T-cell (primary cell): ENCODE results near the gene HES5. TPM values are rescaled to one million over a fixed set of nuclear protein-coding genes. Genes with fewer than 3 reads are reported as not detected.

ENCODE experiments used
- ATAC-seq, 4 experiments: fragments of 200-7000 bp in 3 of 4; fragments of 150-1000 bp in 1 of 4; cut with Tn5 transposase; replicated peaks in 1 of 4; 1 replicate in 3 of 4; 2 replicates in 1 of 4; pipeline ENCODE4 v1.10.0; 2021; ENCODE audit warnings: moderate library complexity in 3 of 4, mild to moderate bottlenecking in 2 of 4, moderate number of reproducible peaks in 1 of 4
- CTCF ChIA-PET, 2 donors: fragments of 300-600 bp; sonication (Branson Sonifier 250); formaldehyde crosslinking; loops; one replicate each; lab custom pipeline; 2022; ENCODE audit warnings: antibody characterized with exemption in 2 of 2; lab: Charles Lee
- POLR2A ChIA-PET, 2 donors: fragments of 300-600 bp; sonication (Branson Sonifier 250); formaldehyde crosslinking; loops; one replicate each; lab custom pipeline; 2022; ENCODE audit warnings: antibody characterized with exemption in 2 of 2; lab: Charles Lee
- DNase-seq, 35 experiments: peaks; one replicate each; pipeline versions ENCODE4 v3.0.0 to v3.0.0-alpha.2; 2013 to 2023
- H3K27ac ChIP-seq: one replicate; pipeline ENCODE4 v1.5.1; 2013; ENCODE audit warnings: low read length
- H3K27me3 ChIP-seq, 2 experiments: replicated peaks in 1 of 2; 1 replicate in 1 of 2; 2 replicates in 1 of 2; pipeline versions ENCODE4 v1.6.1 to v1.7.0; 2013; ENCODE audit warnings: low read length in 1 of 2, mixed read lengths in 1 of 2; ENCODE audit not compliant: control insufficient read depth in 2 of 2, insufficient read depth in 2 of 2; ENCODE audit errors: extremely low read depth in 1 of 2
- H3K36me3 ChIP-seq, 2 donors: 1 replicate in 1 of 2; 2 replicates in 1 of 2; pipeline versions ENCODE4 v1.6.1 to v1.7.0; 2013; ENCODE audit warnings: low read length in 1 of 2; ENCODE audit not compliant: control insufficient read depth in 2 of 2, insufficient read depth in 1 of 2; ENCODE audit errors: extremely low read depth in 1 of 2
- H3K4me1 ChIP-seq, 2 experiments: 1 replicate in 1 of 2; 2 replicates in 1 of 2; pipeline versions ENCODE4 v1.6.1 to v1.7.0; 2013; ENCODE audit warnings: low read length in 2 of 2, mixed read lengths in 1 of 2; ENCODE audit not compliant: insufficient read depth in 2 of 2, control insufficient read depth in 1 of 2; ENCODE audit errors: extremely low read depth in 1 of 2
- H3K4me3 ChIP-seq, 2 donors: 1 replicate in 1 of 2; 2 replicates in 1 of 2; pipeline versions ENCODE4 v1.5.1 to v1.7.0; 2013; ENCODE audit warnings: mild to moderate bottlenecking in 2 of 2, low read length in 1 of 2, moderate library complexity in 1 of 2; ENCODE audit not compliant: control insufficient read depth in 1 of 2; ENCODE audit errors: extremely low read depth in 1 of 2
- H3K9me3 ChIP-seq: 2 replicates; pipeline ENCODE4 v1.7.0; 2013
- H3K27ac Mint-ChIP-seq, 2 donors: one replicate each; pipeline ENCODE4 v1.8.0; 2020 to 2021; ENCODE audit warnings: mild to moderate bottlenecking in 2 of 2, mixed read lengths in 2 of 2
- H3K27me3 Mint-ChIP-seq, 2 donors: one replicate each; pipeline ENCODE4 v1.8.0; 2021 to 2022; ENCODE audit warnings: mixed read lengths in 2 of 2
- H3K36me3 Mint-ChIP-seq: one replicate; pipeline ENCODE4 v1.8.0; 2021; ENCODE audit warnings: mixed read lengths
- H3K4me1 Mint-ChIP-seq, 3 donors: one replicate each; pipeline ENCODE4 v1.8.0; 2020 to 2022; ENCODE audit warnings: mixed read lengths in 3 of 3, mild to moderate bottlenecking in 1 of 3
- H3K4me3 Mint-ChIP-seq, 3 donors: one replicate each; pipeline ENCODE4 v1.8.0; 2020 to 2022; ENCODE audit warnings: mild to moderate bottlenecking in 3 of 3, mixed read lengths in 3 of 3, moderate library complexity in 3 of 3
- H3K9me3 Mint-ChIP-seq, 3 donors: one replicate each; pipeline ENCODE4 v1.8.0; 2020 to 2022; ENCODE audit warnings: mixed read lengths in 3 of 3
- WGBS: methylation state at CpG from one replicate; pipeline ENCODE4 v1.1.5; 2013; ENCODE audit warnings: missing lambda C conversion rate; ENCODE audit not compliant: insufficient coverage; 5-methylcytosine and 5-hydroxymethylcytosine counted together
- total RNA-seq, 35 experiments: library from RNA in 6 of 35; stranded (reverse) in 6 of 35; fragments of 120-200 nt in 1 of 35; gene quantifications; one replicate each; pipeline versions ENCODE4 v1.2.1 to v1.2.4 and lab custom pipeline; 2013 to 2026

The HES5 gene
- total RNA-seq, 5 donors from 2014 or later (not counting 1 experiment from before 2014, with no cell fraction given): not detected

DNA sequence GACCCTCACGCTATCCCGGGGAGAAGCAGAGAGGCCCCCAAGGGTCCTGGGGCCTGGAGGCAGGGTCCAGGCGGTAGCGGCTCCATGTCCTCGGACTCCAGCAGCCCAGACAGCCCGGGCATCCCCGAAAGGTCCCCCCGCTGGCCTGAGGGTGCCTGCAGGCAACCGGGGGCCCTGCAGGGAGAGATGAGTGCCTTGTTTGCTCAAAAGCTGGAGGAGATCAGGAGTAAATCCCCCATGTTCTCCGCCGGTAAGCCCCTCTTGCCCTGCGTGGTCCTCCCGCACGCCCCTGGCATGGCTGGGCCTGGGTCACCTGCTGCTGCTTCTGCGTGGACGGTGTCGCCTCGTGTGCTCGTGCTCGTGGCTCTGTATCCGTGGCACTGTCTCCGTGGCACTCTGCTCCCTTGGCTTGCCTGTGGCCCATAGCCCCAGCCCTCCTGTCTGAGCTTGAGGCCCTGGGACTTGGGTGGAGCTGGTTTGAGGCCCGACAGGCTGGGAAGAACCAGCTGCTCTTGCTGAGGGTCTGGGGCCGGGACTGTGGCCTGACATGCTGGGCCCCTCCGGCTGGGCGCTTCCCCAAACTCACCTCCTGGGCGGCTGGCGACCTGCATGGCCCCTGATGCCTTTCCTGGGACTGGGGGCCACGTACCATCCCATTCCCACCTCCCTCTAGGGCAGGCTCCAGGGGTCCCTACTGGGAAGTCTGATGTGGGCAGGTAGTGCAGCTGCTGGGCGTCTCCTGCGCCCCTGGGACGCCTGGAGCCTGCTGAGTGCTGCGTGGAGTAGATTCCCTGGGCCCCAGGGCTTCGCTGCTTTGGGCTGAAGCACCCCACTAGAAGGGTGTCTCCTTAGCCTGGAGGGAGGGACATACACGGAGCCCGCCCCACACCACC, 27.2 kb downstream of the HES5 start:
- Histone ChIP-seq H3K36me3 (peaks cover 1 to 2% of the 10 kb centered on the region in 2 donors), H3K9me3 (no peaks in the 10 kb centered on the region), H3K4me3 (no peak overlapping the region), H3K4me1 (peaks cover 9 to 38% of the 10 kb centered on the region in 2 experiments), H3K27ac (no peak overlapping the region), H3K27me3 (no peaks in the 10 kb centered on the region)
- 90% methylated on average over 25 of the region's 36 CpGs for WGBS
- Mint-ChIP-seq H3K9me3 (no peaks in the 10 kb centered on the region), H3K4me1 (peaks cover 6 to 20% (median 15%) of the 10 kb centered on the region in 3 donors), H3K27ac (peak overlapping the region in 1 of 2 donors; percentile 31), H3K36me3 (no peaks in the 10 kb centered on the region), H3K4me3 (no peak overlapping the region), H3K27me3 (no peaks in the 10 kb centered on the region)
- ChIA-PET CTCF (no interaction called here), POLR2A (no interaction called here)
- DNase-seq: no peak
- ATAC-seq: no peak

DNA sequence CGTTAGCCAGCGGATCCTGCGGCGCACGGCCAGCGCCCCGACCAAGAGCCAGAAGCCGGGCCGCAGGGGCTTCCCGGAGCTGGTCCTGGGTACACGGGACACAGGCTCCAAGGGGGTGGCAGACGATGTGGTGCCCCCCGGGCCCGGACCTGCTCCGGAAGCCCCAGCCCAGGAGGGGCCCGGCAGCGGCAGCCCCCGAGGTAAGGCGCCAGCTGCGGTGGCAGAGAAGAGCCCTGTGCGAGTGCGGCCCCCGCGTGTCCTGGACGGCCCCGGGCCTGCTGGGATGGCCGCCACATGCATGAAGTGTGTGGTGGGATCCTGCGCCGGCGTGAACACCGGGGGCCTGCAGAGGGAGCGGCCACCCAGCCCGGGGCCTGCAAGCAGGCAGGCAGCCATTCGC, 27.9 kb downstream of the HES5 start:
- DNase-seq (no peak), ATAC-seq (no peak)
- H3K36me3 Mint-ChIP-seq: no peaks in the 10 kb centered on the region
- Histone ChIP-seq H3K36me3 (no peaks in the 10 kb centered on the region), H3K27me3 (no peaks in the 10 kb centered on the region), H3K4me3 (no peak overlapping the region), H3K4me1 (peaks cover 9 to 43% of the 10 kb centered on the region in 2 experiments), H3K27ac (no peak overlapping the region), H3K9me3 (no peaks in the 10 kb centered on the region)
- CTCF ChIA-PET: no interaction called here
- POLR2A ChIA-PET: no interaction called here
- H3K4me1 Mint-ChIP-seq: peaks cover 6 to 20% (median 15%) of the 10 kb centered on the region in 3 donors
- no peaks in the 10 kb centered on the region for H3K27me3 Mint-ChIP-seq
- no peak overlapping the region for H3K4me3 Mint-ChIP-seq
- no peak overlapping the region for H3K27ac Mint-ChIP-seq
- no peaks in the 10 kb centered on the region for H3K9me3 Mint-ChIP-seq
- 89% methylated on average over 34 of the region's 34 CpGs for WGBS

DNA sequence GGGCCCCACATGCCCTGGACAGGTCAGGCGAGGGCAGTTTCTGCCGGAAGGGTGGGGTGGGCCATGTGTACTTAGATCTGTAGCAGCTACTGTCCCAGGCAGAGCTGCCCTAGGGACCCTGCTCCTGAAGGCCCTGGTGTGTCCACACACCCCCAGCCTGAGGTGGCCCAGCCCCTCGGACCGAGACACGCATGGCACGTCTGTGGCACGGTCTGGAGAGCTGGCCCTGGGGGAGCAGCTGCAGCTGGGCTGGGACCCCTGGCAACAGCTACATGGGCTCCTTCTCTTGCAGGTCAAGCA, 28.3 kb downstream of the HES5 start:
- peaks cover 9 to 47% of the 10 kb centered on the region in 2 experiments for H3K4me1 ChIP-seq
- H3K27ac ChIP-seq: no peak overlapping the region
- peaks cover 6 to 25% (median 15%) of the 10 kb centered on the region in 3 donors for H3K4me1 Mint-ChIP-seq
- no peaks in the 10 kb centered on the region for H3K36me3 Mint-ChIP-seq
- ATAC-seq (no peak), DNase-seq (no peak)
- CTCF ChIA-PET: no interaction called here
- no peaks in the 10 kb centered on the region for H3K27me3 Mint-ChIP-seq
- H3K36me3 ChIP-seq: no peaks in the 10 kb centered on the region
- H3K27me3 ChIP-seq: no peaks in the 10 kb centered on the region
- no peak overlapping the region for H3K4me3 Mint-ChIP-seq
- H3K9me3 Mint-ChIP-seq: no peaks in the 10 kb centered on the region
- POLR2A ChIA-PET: no interaction called here
- 92% methylated on average over 5 of the region's 7 CpGs for WGBS
- H3K9me3 ChIP-seq: no peaks in the 10 kb centered on the region
- no peak overlapping the region for H3K4me3 ChIP-seq
- no peak overlapping the region for H3K27ac Mint-ChIP-seq

DNA sequence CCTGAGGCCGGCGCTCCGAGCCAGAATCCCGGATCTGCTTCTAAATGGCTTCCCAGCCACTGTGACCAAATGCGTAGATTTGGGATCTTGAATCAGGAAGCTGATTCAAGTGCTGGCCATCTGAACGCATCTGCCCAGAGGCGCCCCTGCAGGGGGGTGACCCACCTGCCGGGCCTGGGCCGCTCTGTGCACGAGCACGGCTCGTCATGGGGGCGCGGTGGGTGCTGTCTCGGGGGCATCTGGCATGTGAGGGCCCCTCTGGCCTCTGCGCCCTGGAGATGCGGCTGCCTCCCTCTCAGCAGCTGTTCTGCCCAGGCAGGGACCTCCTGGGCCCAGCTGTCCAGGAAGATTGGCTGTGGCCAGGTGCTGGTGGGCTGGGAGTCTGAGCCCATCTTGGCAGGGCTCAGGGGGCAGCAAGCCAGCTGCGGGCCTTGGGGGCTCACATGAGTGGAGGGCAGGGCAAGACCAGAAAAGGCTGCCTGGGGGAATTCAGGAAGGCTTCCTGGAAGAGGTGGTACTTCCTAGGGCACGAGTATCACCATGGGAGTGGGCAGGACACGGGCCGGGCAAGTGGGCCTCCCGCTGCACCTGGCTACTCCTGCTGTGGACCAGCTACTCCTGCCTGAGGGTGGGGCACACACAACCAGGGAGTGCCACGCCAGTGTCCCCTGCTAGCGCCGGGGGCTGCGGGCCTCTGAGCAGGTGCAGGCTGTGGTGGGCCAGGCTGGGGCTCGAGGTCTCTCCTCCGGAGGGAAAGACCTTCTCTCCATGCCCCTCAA, 28.8 kb downstream of the HES5 start:
- no peaks in the 10 kb centered on the region for H3K27me3 Mint-ChIP-seq
- POLR2A ChIA-PET: no interaction called here
- peaks cover 9 to 49% of the 10 kb centered on the region in 2 experiments for H3K4me1 ChIP-seq

DNA sequence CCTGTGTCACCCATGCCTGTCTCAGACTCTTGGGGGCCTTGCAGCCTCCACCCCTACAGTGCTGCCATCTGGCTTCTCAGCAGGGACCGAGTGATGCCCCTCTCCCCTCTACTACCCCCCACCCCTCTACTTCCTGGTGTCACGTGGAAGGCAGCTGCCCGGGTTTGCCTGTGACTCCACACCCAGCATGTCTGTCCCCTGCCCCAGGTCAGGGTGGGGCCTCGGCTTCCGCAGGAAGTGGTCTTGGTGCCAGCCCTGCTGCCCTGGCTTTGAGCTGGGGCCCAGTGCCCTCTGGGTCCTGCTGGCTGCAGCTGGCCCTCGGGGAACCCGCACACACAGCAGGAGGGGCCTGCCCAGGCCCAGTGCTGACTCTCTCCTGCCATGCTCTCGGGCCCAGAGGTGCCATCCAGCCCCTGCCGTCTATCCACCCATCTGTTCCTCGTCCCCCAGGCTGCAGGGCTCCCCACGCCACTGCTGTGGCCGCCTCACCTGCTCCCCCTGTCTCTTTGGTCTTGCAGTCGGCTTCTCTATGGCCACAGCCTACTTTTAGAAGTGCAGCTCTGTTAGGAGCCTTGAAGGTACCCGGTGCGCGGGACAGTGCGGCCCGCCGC, 30.0 kb downstream of the HES5 start:
- H3K36me3 Mint-ChIP-seq: no peaks in the 10 kb centered on the region
- peak overlapping the region; percentile 66 to 72 for H3K27ac Mint-ChIP-seq
- Histone ChIP-seq H3K9me3 (no peaks in the 10 kb centered on the region), H3K36me3 (no peaks in the 10 kb centered on the region), H3K4me1 (peaks cover 9 to 60% of the 10 kb centered on the region in 2 experiments), H3K4me3 (no peak overlapping the region), H3K27ac (no peak overlapping the region), H3K27me3 (no peaks in the 10 kb centered on the region)
- no peaks in the 10 kb centered on the region for H3K27me3 Mint-ChIP-seq
- CTCF ChIA-PET: interaction anchor here in 1 of 2 donors (0.6 kb wide), 1 partner anchor 85 kb away, joined by 4 read pairs; no protein-coding TSS in a partner anchor
- DNase-seq: peak in 7 of 35 experiments; percentile 6 to 33 (median 13)
- H3K4me1 Mint-ChIP-seq: peaks cover 15 to 36% (median 20%) of the 10 kb centered on the region in 3 donors
- POLR2A ChIA-PET: no interaction called here
- peak; percentile 13 to 45 (median 42) for ATAC-seq
- 51% methylated on average over 19 of the region's 19 CpGs for WGBS
- peak overlapping the region in 1 of 3 donors; percentile 57 for H3K4me3 Mint-ChIP-seq
- no peaks in the 10 kb centered on the region for H3K9me3 Mint-ChIP-seq

More for the DNA sequence above, 28.8 kb downstream of the HES5 start:
- Mint-ChIP-seq H3K27ac (no peak overlapping the region), H3K4me3 (no peak overlapping the region), H3K4me1 (peaks cover 10 to 30% (median 17%) of the 10 kb centered on the region in 3 donors), H3K9me3 (no peaks in the 10 kb centered on the region), H3K36me3 (no peaks in the 10 kb centered on the region)
- WGBS: 90% methylated on average over 26 of the region's 28 CpGs
- CTCF ChIA-PET: no interaction called here
- no peak overlapping the region for H3K4me3 ChIP-seq
- no peaks in the 10 kb centered on the region for H3K36me3 ChIP-seq
- no peaks in the 10 kb centered on the region for H3K9me3 ChIP-seq
- DNase-seq (no peak), ATAC-seq (no peak)
- no peak overlapping the region for H3K27ac ChIP-seq
- no peaks in the 10 kb centered on the region for H3K27me3 ChIP-seq

DNA sequence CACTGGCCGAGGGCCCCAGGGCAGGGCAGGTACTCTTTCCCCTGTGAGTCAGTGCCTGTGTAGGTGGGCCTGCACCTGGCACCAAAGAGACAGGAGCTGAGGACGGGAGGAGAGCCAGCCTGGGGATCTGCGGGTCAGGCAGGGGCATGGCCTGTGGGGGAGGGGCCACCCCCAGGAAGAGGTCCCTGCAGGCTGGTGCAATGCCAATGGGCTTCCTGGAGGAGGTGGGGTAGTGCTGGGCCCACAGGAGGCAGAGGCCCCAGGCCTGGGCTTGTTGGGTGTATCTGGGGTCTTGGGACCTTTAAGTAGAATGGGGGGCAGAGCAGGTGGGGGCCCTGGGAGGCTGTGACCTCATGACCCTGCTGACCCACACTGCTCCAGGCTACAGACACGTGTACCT, 30.8 kb downstream of the HES5 start:
- ChIA-PET POLR2A (no interaction called here), CTCF (no interaction called here)
- Mint-ChIP-seq H3K27me3 (no peaks in the 10 kb centered on the region), H3K27ac (no peak overlapping the region), H3K4me1 (peaks cover 16 to 37% (median 21%) of the 10 kb centered on the region in 3 donors), H3K4me3 (no peak overlapping the region), H3K36me3 (no peaks in the 10 kb centered on the region), H3K9me3 (no peaks in the 10 kb centered on the region)
- no peaks in the 10 kb centered on the region for H3K9me3 ChIP-seq
- no peak for ATAC-seq
- H3K36me3 ChIP-seq: no peaks in the 10 kb centered on the region
- 69% methylated on average over 4 of the region's 4 CpGs for WGBS
- H3K4me1 ChIP-seq: peaks cover 9 to 68% of the 10 kb centered on the region in 2 experiments
- no peak overlapping the region for H3K27ac ChIP-seq
- no peak for DNase-seq
- no peak overlapping the region for H3K4me3 ChIP-seq
- no peaks in the 10 kb centered on the region for H3K27me3 ChIP-seq
